GM12891 (cell line): ENCODE results near the gene USP31.

Experiments used
- POLR2A ChIP-seq: IDR thresholded peaks from 2 replicates; pipeline ENCODE4 v1.6.1; 2011; ENCODE audit warnings: low read depth, low read length, control low read depth
- POLR2AphosphoS5 ChIP-seq: IDR thresholded peaks from 2 replicates; pipeline ENCODE4 v1.6.1; 2011; ENCODE audit warnings: low read depth, low read length, control low read depth
- POU2F2 ChIP-seq: IDR thresholded peaks from 2 replicates; pipeline ENCODE4 v1.6.1; 2011; ENCODE audit warnings: low read depth, mild to moderate bottlenecking, control low read depth, low read length, moderate library complexity
- TAF1 ChIP-seq: IDR thresholded peaks from 2 replicates; pipeline ENCODE4 v1.6.1; 2011; ENCODE audit warnings: low read depth, low read length, control low read depth

DNA sequence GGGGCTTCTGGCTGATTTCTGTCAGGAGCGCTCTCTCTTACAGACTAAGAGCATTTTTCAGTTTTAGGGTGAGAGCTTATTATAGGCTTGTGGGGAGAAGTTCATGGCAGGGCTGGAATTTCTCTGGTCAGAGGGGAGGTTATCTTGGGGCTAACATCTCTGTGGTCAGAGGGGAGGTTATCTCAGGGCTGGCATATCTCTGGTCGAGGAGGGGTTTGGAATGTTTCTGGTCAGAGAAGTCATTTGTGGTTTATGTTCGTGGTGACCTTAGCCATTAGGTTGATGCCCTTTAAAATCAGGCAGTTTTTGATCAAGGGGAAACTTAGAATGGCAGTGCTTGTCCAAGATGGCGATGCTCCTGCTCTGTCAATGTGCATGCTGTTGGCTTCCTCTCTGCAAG, 10.8 kb upstream of the USP31 start:
- TF ChIP-seq TAF1 (no peak), POLR2A (no peak), POLR2AphosphoS5 (no peak), POU2F2 (no peak)
